HepG2 (cell line): Measurements from ENCODE around the gene AMPD2. TPM values are rescaled to one million over a fixed set of nuclear protein-coding genes. Genes with fewer than 3 reads are reported as not detected.

Experiments used
- CENPX ChIP-seq: sonication (generic); formaldehyde crosslinking; IDR thresholded peaks from 2 replicates; pipeline ENCODE4 v1.9.0; 2021; ENCODE audit warnings: mild to moderate bottlenecking, missing genetic modification reagents, moderate library complexity
- DR1 ChIP-seq: sonication (generic); formaldehyde crosslinking; IDR thresholded peaks from 2 replicates; pipeline ENCODE4 v1.8.0; 2021; ENCODE audit warnings: mild to moderate bottlenecking, missing genetic modification reagents, inconsistent platforms
- HNRNPK ChIP-seq: fragments of 200-400 bp; formaldehyde crosslinking; IDR thresholded peaks from 2 replicates; pipeline ENCODE4 v1.6.1; 2018; ENCODE audit warnings: low read length, low read depth, moderate library complexity, mild to moderate bottlenecking; ENCODE audit not compliant: poor library complexity, severe bottlenecking
- IRX3 ChIP-seq: sonication (generic); formaldehyde crosslinking; IDR thresholded peaks from 2 replicates; pipeline ENCODE4 v1.8.1; 2023; ENCODE audit warnings: mild to moderate bottlenecking, low read depth, missing genetic modification reagents, borderline replicate concordance
- JARID2 ChIP-seq: sonication (generic); formaldehyde crosslinking; IDR thresholded peaks from 2 replicates; pipeline ENCODE4 v1.8.1; 2023; ENCODE audit warnings: missing genetic modification reagents, inconsistent platforms; ENCODE audit not compliant: insufficient replicate concordance
- KMT2A ChIP-seq: sonication (generic); formaldehyde crosslinking; IDR thresholded peaks from 2 replicates; pipeline ENCODE4 v1.4.0; 2020; ENCODE audit warnings: missing genetic modification reagents
- LCORL ChIP-seq, 2 experiments: fragments of 450-650 bp in 1 of 2; sonication (generic) in 1 of 2; formaldehyde crosslinking in 1 of 2; IDR thresholded peaks; 2 replicates each; pipeline versions ENCODE4 v1.5.0 to v1.6.1; 2017 to 2020; ENCODE audit warnings: antibody characterized with exemption in 1 of 2, missing genetic modification reagents in 1 of 2
- NFE2 ChIP-seq: sonication (generic); formaldehyde crosslinking; IDR thresholded peaks from 2 replicates; pipeline ENCODE4 v1.4.0; 2020; ENCODE audit warnings: missing genetic modification reagents
- POGZ ChIP-seq: sonication (generic); formaldehyde crosslinking; IDR thresholded peaks from 2 replicates; pipeline ENCODE4 v1.4.0; 2020; ENCODE audit warnings: mild to moderate bottlenecking, missing genetic modification reagents
- POLR2AphosphoS2 ChIP-seq: IDR thresholded peaks from 2 replicates; pipeline ENCODE4 v1.6.1; 2011; ENCODE audit warnings: low read depth, low read length, improper control_type of control experiment
- PPARG ChIP-seq: conservative IDR thresholded peaks from 2 replicates; pipeline ENCODE4 v1.6.1; 2016; ENCODE audit warnings: missing biosample characterization, missing genetic modification reagents
- ZBTB7A ChIP-seq: sonication (generic); formaldehyde crosslinking; IDR thresholded peaks from 2 replicates; pipeline ENCODE4 v1.8.0; 2022; ENCODE audit warnings: mild to moderate bottlenecking, missing genetic modification reagents
- ZFP1 ChIP-seq: IDR thresholded peaks from 2 replicates; pipeline ENCODE4 v1.6.1; 2016
- ZNF138 ChIP-seq: sonication (generic); formaldehyde crosslinking; IDR thresholded peaks from 2 replicates; pipeline ENCODE4 v1.5.0; 2020; ENCODE audit warnings: mild to moderate bottlenecking, low read depth, missing genetic modification reagents
- ZNF205 ChIP-seq: IDR thresholded peaks from 2 replicates; pipeline ENCODE4 v1.6.1; 2018; ENCODE audit warnings: missing biosample characterization, missing genetic modification reagents
- ZNF234 ChIP-seq: sonication (generic); formaldehyde crosslinking; conservative IDR thresholded peaks from 2 replicates; pipeline ENCODE4 v1.5.1; 2020; ENCODE audit warnings: mild to moderate bottlenecking, missing genetic modification reagents
- ZNF652 ChIP-seq: IDR thresholded peaks from 2 replicates; pipeline ENCODE4 v1.6.1; 2016; ENCODE audit warnings: low read depth, borderline replicate concordance
- polyA plus RNA-seq, 8 experiments: library from polyadenylated mRNA; depleted of rRNA in 3 of 8; stranded (reverse) in 7 of 8; unstranded in 1 of 8; fragments of >200 nt; fragmentation: Illumina TruSeq in 4 of 8; extraction: Trizol in 4 of 8; gene quantifications; 2 replicates each; pipeline versions ENCODE4 v1.2.1 to v1.2.3, GENCODE V29; 2011 to 2016; ENCODE audit warnings: low read depth in 4 of 8, missing spikeins in 1 of 8, mixed read lengths in 1 of 8; ENCODE audit not compliant: insufficient read depth in 1 of 8
- total RNA-seq, 5 experiments: library from RNA; depleted of rRNA; stranded (reverse); fragments of >200 nt; fragmentation: Illumina TruSeq; extraction: Trizol; gene quantifications; 2 replicates each; pipeline ENCODE4 v1.2.3, GENCODE V29; 2016; ENCODE audit warnings: low read depth in 1 of 5
- TF ChIP-seq, protein P1 (sequence below): sonication (generic); formaldehyde crosslinking; conservative IDR thresholded peaks from 2 replicates; pipeline ENCODE4 v1.4.0; 2020; ENCODE audit warnings: mild to moderate bottlenecking, missing genetic modification reagents, moderate library complexity
- TF ChIP-seq, protein P2 (sequence below): sonication (generic); formaldehyde crosslinking; IDR thresholded peaks from 2 replicates; pipeline ENCODE4 v1.8.0; 2022; ENCODE audit warnings: mild to moderate bottlenecking, missing genetic modification reagents, moderate library complexity
- TF ChIP-seq, protein P3 (sequence below): sonication (generic); formaldehyde crosslinking; conservative IDR thresholded peaks from 2 replicates; pipeline ENCODE4 v1.4.0; 2020; ENCODE audit warnings: missing genetic modification reagents
- TF ChIP-seq, protein P4 (sequence below): sonication (generic); formaldehyde crosslinking; IDR thresholded peaks from 2 replicates; pipeline ENCODE4 v1.5.0; 2020; ENCODE audit warnings: mild to moderate bottlenecking, missing genetic modification reagents

AMPD2 gene
- total and polyA plus RNA-seq, 2 of the 13 experiments (the other 11 are each of a cell fraction or from before 2014, with no cell fraction given): 62.3 to 82.0 TPM

DNA sequence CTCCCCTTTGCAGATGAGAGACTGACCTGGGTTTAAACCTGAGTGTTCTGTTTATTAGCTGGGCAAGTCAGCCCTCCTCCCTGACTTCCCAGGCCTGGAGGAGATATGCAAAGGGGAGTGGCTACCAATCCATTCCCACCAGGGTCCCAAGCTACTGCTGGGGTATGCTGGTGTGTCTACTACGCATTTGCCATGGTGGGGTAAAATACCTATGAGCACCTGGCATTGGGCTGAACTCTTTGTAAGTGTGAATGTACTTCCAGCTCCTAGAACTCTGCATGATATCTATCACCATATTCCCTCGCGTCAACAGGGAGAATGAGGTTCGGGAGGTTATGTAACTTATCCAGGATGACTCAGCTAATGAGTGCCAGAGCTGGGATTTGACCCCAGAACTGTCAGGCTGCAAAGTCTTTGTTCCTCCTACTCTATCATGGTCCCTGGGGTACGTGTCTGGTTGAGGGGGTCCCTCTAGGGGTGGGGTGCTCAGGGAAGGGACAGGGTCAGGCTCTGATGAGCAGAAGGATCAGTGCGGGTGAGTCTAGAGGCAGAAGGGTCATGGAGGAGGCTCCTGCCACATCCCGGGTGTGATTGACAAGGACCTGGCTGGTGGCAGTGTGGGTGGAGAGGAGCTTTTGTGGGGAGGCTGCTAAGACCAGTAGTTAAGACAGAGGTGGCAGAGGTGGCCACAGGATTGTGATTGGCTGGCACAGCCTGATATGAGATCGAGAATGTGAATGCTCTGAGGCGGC lies 16.7 kb downstream of the AMPD2 start (continued):
- TF ChIP-seq JARID2 (CRISPR knock-in tag) (no peak), IRX3 (CRISPR knock-in tag) (no peak), CENPX (no peak), ZNF234 (no peak), KMT2A (CRISPR knock-in tag) (no peak), ZBTB7A (CRISPR knock-in tag) (0 out of 2 replicates have a peak, but pooled peaks have one; percentile 12), NFE2 (peak; percentile 79; the same call in 1 of the 2 replicates), ZFP1 (no peak), ZNF652 (no peak), POGZ (CRISPR knock-in tag) (0 out of 2 replicates have a peak, but pooled peaks have one; percentile 20), POLR2AphosphoS2 (no peak), ZNF205 (CRISPR knock-in tag) (no peak), PPARG (CRISPR knock-in tag) (no peak), ZNF138 (CRISPR knock-in tag) (no peak), HNRNPK (no peak), LCORL (IDR thresholded peaks at IDR 0.05) (no peak), LCORL (CRISPR knock-in tag; IDR thresholded peaks at IDR 0.05) (no peak), DR1 (CRISPR knock-in tag) (no peak)
- TF ChIP-seq, protein P1, sequence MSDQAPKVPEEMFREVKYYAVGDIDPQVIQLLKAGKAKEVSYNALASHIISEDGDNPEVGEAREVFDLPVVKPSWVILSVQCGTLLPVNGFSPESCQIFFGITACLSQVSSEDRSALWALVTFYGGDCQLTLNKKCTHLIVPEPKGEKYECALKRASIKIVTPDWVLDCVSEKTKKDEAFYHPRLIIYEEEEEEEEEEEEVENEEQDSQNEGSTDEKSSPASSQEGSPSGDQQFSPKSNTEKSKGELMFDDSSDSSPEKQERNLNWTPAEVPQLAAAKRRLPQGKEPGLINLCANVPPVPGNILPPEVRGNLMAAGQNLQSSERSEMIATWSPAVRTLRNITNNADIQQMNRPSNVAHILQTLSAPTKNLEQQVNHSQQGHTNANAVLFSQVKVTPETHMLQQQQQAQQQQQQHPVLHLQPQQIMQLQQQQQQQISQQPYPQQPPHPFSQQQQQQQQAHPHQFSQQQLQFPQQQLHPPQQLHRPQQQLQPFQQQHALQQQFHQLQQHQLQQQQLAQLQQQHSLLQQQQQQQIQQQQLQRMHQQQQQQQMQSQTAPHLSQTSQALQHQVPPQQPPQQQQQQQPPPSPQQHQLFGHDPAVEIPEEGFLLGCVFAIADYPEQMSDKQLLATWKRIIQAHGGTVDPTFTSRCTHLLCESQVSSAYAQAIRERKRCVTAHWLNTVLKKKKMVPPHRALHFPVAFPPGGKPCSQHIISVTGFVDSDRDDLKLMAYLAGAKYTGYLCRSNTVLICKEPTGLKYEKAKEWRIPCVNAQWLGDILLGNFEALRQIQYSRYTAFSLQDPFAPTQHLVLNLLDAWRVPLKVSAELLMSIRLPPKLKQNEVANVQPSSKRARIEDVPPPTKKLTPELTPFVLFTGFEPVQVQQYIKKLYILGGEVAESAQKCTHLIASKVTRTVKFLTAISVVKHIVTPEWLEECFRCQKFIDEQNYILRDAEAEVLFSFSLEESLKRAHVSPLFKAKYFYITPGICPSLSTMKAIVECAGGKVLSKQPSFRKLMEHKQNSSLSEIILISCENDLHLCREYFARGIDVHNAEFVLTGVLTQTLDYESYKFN (CRISPR knock-in tag): no peak
- TF ChIP-seq, protein P2, sequence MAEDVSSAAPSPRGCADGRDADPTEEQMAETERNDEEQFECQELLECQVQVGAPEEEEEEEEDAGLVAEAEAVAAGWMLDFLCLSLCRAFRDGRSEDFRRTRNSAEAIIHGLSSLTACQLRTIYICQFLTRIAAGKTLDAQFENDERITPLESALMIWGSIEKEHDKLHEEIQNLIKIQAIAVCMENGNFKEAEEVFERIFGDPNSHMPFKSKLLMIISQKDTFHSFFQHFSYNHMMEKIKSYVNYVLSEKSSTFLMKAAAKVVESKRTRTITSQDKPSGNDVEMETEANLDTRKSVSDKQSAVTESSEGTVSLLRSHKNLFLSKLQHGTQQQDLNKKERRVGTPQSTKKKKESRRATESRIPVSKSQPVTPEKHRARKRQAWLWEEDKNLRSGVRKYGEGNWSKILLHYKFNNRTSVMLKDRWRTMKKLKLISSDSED (CRISPR knock-in tag): no peak
- TF ChIP-seq, protein P3, sequence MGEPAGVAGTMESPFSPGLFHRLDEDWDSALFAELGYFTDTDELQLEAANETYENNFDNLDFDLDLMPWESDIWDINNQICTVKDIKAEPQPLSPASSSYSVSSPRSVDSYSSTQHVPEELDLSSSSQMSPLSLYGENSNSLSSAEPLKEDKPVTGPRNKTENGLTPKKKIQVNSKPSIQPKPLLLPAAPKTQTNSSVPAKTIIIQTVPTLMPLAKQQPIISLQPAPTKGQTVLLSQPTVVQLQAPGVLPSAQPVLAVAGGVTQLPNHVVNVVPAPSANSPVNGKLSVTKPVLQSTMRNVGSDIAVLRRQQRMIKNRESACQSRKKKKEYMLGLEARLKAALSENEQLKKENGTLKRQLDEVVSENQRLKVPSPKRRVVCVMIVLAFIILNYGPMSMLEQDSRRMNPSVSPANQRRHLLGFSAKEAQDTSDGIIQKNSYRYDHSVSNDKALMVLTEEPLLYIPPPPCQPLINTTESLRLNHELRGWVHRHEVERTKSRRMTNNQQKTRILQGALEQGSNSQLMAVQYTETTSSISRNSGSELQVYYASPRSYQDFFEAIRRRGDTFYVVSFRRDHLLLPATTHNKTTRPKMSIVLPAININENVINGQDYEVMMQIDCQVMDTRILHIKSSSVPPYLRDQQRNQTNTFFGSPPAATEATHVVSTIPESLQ (CRISPR knock-in tag): no peak
- TF ChIP-seq, protein P4, sequence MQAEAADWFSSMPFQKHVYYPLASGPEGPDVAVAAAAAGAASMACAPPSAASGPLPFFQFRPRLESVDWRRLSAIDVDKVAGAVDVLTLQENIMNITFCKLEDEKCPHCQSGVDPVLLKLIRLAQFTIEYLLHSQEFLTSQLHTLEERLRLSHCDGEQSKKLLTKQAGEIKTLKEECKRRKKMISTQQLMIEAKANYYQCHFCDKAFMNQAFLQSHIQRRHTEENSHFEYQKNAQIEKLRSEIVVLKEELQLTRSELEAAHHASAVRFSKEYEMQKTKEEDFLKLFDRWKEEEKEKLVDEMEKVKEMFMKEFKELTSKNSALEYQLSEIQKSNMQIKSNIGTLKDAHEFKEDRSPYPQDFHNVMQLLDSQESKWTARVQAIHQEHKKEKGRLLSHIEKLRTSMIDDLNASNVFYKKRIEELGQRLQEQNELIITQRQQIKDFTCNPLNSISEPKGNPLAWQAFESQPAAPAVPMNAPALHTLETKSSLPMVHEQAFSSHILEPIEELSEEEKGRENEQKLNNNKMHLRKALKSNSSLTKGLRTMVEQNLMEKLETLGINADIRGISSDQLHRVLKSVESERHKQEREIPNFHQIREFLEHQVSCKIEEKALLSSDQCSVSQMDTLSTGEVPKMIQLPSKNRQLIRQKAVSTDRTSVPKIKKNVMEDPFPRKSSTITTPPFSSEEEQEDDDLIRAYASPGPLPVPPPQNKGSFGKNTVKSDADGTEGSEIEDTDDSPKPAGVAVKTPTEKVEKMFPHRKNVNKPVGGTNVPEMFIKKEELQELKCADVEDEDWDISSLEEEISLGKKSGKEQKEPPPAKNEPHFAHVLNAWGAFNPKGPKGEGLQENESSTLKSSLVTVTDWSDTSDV: no peak
